ENCODE results near the gene SLC16A3. TPM values are rescaled to one million over a fixed set of nuclear protein-coding genes. Genes with fewer than 3 reads are reported as not detected.
A peak's percentile ranks its signal among the peaks of the same experiment; 100 is the strongest.

SLC16A3 gene
- total and polyA plus RNA-seq, 2 experiments from 2014 or later, result 3.5 to 10.6 TPM

- Mint-ChIP-seq H3K36me3 (ENCODE audit: low read depth) (peaks cover 32% of the 10 kb centered on the region), H3K4me3 (peak overlapping the region; percentile 95), H3K4me1 (peaks cover 52% of the 10 kb centered on the region), H3K27me3 (ENCODE audit: insufficient read depth, low read depth, poor library complexity) (peaks cover 18% of the 10 kb centered on the region), H3K27ac (no peak overlapping the region), H3K9me3 (no peaks in the 10 kb centered on the region; the same call in 2 of the 3 replicates)
- Histone ChIP-seq H3K79me2 (replicated peaks; ENCODE audit: insufficient read depth) (peaks cover 33% of the 10 kb centered on the region), H3K4me2 (peak overlapping the region; percentile 87), H2AFZ (peak overlapping the region; percentile 93), H3K27ac (ENCODE audit: low read depth) (no peak overlapping the region), H3K4me1 (ENCODE audit: insufficient read depth) (peaks cover 13% of the 10 kb centered on the region), H3K36me3 (ENCODE audit: insufficient read depth) (no peaks in the 10 kb centered on the region), H3K4me3 (peak overlapping the region; percentile 76), H3K27me3 (ENCODE audit: insufficient read depth) (no peaks in the 10 kb centered on the region), H4K20me1 (replicated peaks; ENCODE audit: insufficient read depth) (peaks cover 34% of the 10 kb centered on the region), H3K9me2 (ENCODE audit: insufficient read depth) (no peaks in the 10 kb centered on the region), H3F3A (replicated peaks; ENCODE audit: low read depth) (0 out of 2 replicates have a peak, but pooled peaks cover 11% of the 10 kb centered on the region)
- ATAC-seq (no peak), DNase-seq (ENCODE audit: low spot score) (no peak)
- TF ChIP-seq STAT1 (IDR thresholded peaks at IDR 0.05; ENCODE audit: unreplicated experiment), result no peak
- no peak for TF ChIP-seq CTCF (conservative IDR thresholded peaks at IDR 0.05; ENCODE audit: low read depth in 2 of 2)
- TF ChIP-seq ZNF331 (CRISPR knock-in tag; IDR thresholded peaks at IDR 0.05; ENCODE audit: low read depth), result no peak
Observed at GRCh38 chr17:82274134-82275020, 45.5 kb downstream of the SLC16A3 start.

- H3K36me3 Mint-ChIP-seq (ENCODE audit: low read depth), result peaks cover 23% of the 10 kb centered on the region
- no peak for ATAC-seq
Observed at GRCh38 chr17:82275326-82275725, 46.5 kb downstream of the SLC16A3 start.

More at GRCh38 chr17:82275326-82275725, 46.5 kb downstream of the SLC16A3 start:
- H3K79me2 ChIP-seq (replicated peaks; ENCODE audit: insufficient read depth), result peaks cover 23% of the 10 kb centered on the region
- no peak overlapping the region for H3K4me3 Mint-ChIP-seq
- H3K4me2 ChIP-seq, result no peak overlapping the region
- no peaks in the 10 kb centered on the region for H3K9me2 ChIP-seq (ENCODE audit: insufficient read depth)
- H2AFZ ChIP-seq, result no peak overlapping the region
- no peak overlapping the region for H3K27ac ChIP-seq (ENCODE audit: low read depth)
- no peak overlapping the region for H3K4me3 ChIP-seq
- H3K4me1 ChIP-seq (ENCODE audit: insufficient read depth), result peaks cover 13% of the 10 kb centered on the region
- H3K27me3 ChIP-seq (ENCODE audit: insufficient read depth), result no peaks in the 10 kb centered on the region
- H3K27ac Mint-ChIP-seq, result no peak overlapping the region
- DNase-seq (ENCODE audit: low spot score), result no peak
- H3K9me3 Mint-ChIP-seq, result no peaks in the 10 kb centered on the region; the same call in 2 of the 3 replicates
- 0 out of 2 replicates have a peak, but pooled peaks cover 11% of the 10 kb centered on the region for H3F3A ChIP-seq (replicated peaks; ENCODE audit: low read depth)
- H4K20me1 ChIP-seq (replicated peaks; ENCODE audit: insufficient read depth), result peaks cover 27% of the 10 kb centered on the region
- no peaks in the 10 kb centered on the region for H3K36me3 ChIP-seq (ENCODE audit: insufficient read depth)
- H3K4me1 Mint-ChIP-seq, result peaks cover 43% of the 10 kb centered on the region
- peaks cover 20% of the 10 kb centered on the region for H3K27me3 Mint-ChIP-seq (ENCODE audit: insufficient read depth, low read depth, poor library complexity)
- TF ChIP-seq CTCF (conservative IDR thresholded peaks at IDR 0.05; ENCODE audit: low read depth in 2 of 2), result no peak
- TF ChIP-seq NANOG (IDR thresholded peaks at IDR 0.05; ENCODE audit: borderline replicate concordance), result no peak
- no peak for TF ChIP-seq JUNB (IDR thresholded peaks at IDR 0.05; ENCODE audit: unreplicated experiment)
- TF ChIP-seq POLR2AphosphoS5 (IDR thresholded peaks at IDR 0.05; ENCODE audit: low read depth), result no peak
- TF ChIP-seq CREB1 (CRISPR knock-in tag; IDR thresholded peaks at IDR 0.05; ENCODE audit: low read depth), result no peak
- TF ChIP-seq ZNF462 (CRISPR knock-in tag; IDR thresholded peaks at IDR 0.05), result no peak
- TF ChIP-seq EZH2phosphoT487 (IDR thresholded peaks at IDR 0.05; ENCODE audit: unreplicated experiment), result no peak
- no peak for TF ChIP-seq ZNF114 (CRISPR knock-in tag; IDR thresholded peaks at IDR 0.05)

All from GM23338 (cell line).